Kidney tubule cell (primary cell): ENCODE measurements around the gene ZSCAN10.

ENCODE experiments used
- DNase-seq: peaks from one replicate; pipeline ENCODE4 v3.0.0-alpha.2; 2018; ENCODE audit warnings: low spot score

ZSCAN10 gene

DNA sequence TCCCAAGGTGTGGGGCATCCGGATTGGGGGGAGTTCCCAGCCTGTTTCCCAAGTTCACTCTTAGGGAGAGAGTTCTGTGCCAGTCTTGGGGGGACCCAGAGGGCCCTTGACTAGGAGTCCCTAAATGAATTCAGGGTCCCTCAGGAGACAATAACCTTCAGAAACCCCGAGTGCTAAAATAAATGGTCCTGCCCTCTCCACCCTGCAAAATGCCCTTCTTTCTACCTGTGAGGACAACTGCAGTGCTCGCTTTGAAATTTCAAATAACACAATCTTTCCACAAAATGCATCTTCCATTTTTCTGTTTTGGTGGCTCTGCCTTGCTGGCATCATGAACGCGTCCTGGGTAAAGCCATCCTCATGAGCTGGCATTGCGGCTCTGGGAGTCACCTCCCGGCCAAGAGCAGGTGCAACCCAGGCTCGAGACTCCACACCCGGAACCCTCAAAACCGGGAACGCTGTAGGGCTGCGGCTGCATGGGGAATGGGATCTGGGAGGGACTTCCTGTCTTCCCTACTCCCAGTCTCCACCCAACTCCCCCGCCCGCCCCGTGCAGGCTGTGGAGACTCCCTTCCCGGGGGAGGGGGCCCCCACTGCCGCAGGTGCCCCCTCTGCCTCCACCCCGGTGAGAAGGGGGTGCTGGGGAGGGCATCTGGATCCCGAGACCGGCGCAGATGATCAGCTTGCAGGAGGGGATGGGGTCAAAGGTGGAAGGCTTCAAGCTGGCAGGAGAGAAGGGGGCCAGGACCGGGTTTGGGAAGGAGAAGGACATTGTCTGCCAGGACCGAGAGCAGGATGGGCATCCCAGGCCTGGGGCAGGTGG lies 13.2 kb upstream of the ZSCAN10 start, which contains the start of gene ZNF205:
TSS of gene ZNF205 (plus strand) at position 529 of the 823 bp plus-strand sequence. CDS start 845 bp downstream, outside the sequence.
- DNase-seq: peak; percentile 85

DNA sequence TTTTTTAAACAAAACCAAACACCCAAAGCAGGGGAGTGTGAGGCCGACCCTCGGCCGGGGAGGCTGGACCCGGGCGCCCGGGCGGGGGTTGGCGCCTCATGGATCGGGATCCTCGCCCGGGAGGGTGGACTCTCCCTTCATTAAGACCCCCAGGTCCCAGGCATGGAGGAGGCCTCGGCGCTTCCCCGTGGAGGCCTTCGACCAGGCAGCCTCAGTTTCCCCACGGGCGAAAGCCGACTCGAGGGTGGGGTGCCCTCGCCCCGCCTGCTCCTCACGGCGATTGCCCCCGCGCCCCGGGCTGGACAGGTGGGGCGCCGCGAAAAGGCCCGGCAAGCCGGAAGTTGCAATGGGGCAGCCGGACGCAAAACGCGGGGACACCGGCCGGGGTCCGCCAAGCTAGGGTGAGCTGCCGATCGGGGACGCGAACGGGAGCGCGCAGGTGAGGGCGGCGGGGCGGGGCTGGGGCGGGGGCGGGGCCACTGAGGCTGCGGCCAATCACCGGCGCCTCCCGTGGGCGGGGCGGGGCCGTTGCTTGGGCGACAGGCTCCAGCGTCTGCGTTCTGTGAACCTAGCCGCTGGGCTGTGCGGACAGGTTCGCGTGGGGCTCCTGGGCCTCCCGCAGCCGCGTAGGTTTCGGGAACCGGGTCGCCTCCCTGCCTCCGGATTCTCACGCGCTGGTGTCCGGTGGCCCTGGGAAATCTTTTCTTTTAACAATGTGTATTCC lies 7.3 kb upstream of the ZSCAN10 start:
- peak; percentile 94 for DNase-seq

DNA sequence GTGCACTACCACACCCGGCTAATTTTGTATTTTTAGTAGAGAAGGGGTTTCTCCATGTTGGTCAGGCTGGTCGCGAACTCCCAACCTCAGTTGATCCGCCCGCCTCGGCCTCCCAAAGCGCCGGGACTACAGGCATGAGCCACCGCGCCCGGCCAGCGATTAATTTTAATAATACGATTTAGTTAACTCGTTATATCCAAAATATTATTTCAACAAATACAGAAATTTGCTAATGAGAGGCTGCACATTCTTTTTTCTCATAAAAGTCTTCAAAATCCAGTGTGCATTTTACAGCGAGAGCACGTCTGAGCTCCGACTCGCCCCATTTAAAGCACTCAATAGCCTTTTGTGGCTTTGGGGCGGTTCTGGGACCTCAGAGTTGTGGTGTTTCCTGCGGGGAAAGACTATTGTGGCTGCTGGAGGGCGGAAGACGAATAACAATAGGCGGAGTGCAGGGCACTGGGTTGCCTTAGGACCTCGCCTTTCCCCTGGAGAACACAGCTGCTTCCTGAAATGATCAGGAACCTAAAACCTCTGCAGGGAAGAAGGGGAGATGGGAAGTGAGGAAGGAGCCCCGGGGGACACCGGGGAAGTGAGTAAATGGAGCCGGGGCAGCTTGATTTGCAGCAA lies 2.9 kb upstream of the ZSCAN10 start:
- no peak for DNase-seq

DNA sequence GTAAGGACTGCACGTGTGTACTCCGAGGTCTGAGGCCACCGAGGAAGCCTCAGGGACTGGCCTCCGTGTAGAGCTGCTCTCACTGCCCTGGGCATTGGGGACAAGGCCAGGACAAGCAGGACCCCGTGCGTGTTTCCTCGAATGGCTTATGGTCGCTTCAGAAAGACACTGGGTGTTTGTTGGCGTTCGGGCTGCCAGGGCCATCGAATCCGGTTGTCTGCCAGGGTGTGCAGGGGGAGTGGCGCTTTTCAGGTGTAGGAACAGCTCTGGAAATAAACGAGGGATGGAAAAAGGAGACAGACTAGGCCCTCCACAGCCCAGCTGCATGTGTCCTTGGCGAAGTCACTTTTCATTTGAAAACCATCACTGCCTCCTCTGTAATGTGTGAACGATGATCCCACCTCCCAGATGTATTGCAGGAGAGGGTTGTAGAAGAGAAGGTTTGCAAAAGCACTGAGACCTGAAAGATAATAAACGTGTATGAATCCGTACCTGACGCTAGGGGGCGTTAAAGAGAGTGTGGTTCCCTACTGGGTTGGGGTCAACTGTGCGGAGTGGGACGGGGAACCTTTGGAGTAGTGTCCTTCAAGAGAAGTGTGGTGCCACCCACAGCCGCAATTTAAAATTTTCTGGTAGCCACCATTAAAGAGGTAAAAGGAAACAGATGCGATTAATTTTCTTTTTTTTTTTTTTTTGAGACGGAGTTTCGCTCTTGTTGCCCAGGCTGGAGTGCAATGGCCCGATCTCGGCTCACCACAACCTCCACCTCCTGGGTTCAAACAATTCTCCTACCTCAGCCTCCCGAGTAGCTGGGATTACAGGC lies 2.1 kb upstream of the ZSCAN10 start:
- peak; percentile 47 for DNase-seq

DNA sequence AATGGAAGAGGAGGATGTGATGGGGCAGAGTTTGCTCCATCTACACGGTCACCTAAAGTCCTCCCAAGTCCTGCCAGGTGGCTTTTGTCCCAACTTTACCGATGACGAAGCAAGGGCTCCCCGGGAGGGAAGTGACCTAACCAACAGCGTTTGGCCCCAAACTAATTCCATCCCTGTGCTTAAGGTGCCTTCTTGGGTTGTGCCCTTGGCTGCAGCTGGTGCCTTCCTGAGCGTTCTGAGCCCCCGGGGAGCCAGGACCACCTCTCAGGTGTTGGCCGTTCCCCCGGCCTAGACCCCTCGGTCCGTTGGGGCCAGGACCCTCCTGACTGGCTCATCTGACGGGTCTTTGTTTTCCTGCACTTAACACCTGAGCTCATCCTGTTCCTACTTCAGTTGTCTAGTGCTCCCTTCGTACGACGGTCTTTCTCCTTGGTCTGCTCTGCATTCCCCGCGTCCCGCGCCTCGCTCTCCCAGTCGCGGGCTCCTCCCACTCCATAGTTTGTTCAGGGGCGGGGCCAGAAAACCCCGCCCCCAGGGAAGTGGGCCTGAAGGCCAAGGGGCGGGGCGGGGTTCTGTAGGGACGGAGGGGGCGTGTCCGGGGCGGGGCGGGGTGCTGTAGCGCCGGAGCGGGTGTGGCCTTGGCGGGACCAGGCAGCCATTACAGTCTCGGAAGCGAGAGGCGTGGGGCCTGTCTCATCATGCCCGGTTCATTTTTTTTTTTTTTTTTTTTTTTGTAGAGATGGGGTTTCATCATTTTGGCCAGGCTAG lies 822 bp upstream of the ZSCAN10 start:
- peak; percentile 75 for DNase-seq

DNA sequence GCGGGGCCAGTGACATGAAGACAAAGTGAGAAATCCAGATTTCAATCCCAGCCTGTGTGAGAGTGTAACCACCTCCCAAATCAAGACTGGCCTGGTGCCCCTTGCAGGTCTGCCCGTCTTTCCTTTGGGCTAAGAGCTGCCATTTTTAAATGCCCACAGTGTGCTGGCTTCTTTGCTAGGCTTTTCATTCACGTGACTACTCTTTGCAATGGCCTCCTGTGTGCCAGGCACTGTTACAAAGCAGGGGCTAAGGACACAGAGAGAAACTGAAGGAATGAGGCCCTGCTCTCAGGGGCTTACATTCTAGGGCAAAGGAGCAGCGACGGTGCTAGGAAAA lies 269 bp upstream of the ZSCAN10 start:
- no peak for DNase-seq

DNA sequence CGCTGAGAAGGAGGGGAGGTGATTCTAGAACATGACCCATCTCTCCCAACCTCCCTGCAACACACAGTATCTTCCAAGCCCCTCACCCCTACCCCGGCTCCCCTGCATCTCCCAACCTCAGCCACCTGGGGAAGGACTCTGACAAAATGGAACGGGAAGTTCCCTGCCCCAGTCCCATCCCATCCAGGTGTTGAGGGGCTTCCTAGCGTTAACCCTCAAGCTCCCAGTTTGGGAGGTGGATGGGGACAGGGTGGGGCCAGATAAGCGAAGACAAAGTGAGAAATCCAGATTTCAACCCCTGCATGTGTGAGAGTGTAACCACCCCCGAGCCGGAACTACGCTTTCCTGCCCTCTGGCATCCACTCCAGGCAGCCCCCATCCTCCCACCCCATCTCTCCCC lies 1.8 kb downstream of the ZSCAN10 start:
- no peak for DNase-seq

DNA sequence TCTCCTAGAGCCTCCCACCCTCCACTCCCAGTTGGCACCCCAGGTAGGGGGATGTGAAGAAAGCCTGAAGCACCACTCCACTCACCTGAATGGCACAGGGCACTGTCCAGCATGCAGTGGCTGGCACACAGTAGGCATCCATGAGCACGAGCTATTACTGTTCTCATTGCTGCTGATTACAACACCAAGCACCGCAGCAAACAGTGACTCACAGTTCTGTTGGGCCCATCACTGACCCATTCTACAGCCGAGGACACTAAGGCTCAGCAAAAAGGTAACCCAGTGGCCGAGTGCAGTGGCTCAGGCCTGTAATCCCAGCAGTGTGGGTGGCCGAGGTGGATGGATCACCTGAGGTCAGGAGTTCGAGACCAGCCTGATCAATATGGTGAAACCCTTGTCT lies 2.7 kb downstream of the ZSCAN10 start:
- DNase-seq: no peak

DNA sequence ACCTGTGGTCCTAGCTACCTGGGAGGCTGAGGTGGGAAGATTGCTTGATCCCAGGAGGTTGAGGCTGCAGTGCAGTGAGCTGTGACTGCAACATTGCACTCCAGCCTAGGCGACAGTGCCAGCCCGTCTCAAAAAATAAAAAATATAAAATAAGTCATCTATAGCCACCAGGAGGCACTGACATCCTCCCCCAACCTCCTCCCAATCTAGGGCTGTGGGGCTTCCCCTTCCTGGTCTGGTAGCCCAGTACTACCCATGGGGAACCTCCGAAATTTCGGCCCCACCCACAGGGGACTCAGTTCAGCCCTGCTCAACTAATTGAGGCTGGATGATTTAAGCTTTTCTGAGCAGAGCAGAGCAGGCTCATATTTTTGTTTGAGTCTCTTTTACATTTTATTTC lies 3.2 kb downstream of the ZSCAN10 start:
- DNase-seq: no peak

DNA sequence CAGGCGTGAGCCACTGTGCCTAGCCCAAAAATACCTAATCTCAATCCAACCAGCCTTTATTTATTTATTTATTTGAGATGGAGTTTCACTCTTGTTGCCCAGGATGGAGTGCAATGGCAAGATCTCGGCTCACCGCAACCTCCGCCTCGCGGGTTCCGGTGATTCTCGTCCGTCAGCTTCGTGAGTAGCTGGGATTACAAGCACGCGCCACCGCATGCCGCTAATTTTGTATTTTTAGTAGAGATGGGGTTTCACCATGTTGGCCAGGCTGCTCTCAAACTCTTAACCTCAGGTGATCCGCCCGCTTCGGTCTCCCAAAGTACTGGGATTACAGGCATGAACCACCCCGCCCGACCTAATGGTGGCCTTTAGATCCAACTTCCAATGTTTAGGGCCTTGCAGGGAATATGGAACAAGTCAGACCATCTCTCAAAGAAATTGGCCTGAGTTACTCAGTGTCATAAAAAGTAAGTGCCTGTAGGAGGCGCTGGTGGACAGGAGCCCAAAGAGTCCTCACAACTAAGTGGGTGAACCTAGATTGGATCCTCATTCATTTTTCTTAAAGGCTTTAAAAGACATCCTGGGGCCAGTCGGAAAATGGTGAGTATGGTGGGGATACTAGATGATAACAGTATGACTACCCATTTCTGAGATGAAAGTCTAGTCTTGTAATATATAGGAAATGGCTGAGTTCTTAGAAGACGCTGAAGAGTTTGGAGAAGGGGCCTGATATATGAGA lies 4.6 kb downstream of the ZSCAN10 start:
- DNase-seq: peak; percentile 41

DNA sequence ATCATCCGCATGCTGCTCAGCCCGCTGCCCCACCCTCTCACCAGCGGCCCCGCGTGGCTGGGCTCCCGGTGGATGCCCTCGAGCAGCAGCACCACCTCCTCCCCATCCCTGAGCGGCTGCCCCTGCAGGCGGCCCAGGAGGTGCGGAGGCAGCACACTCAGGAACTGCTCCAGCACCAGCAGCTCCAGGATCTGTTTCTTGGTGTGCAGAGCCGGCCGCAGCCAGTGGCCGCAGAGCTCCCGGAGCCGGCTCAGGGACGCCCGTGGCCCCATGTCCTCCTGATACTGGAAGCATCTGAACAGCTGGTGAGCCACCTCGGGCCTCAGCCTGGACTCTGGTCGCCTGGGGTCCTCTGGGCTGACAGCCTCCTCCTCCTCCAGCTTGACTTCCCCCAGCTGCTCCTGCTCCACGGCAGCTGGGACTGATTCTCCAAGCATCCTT lies 6.6 kb downstream of the ZSCAN10 start:
- no peak for DNase-seq

DNA sequence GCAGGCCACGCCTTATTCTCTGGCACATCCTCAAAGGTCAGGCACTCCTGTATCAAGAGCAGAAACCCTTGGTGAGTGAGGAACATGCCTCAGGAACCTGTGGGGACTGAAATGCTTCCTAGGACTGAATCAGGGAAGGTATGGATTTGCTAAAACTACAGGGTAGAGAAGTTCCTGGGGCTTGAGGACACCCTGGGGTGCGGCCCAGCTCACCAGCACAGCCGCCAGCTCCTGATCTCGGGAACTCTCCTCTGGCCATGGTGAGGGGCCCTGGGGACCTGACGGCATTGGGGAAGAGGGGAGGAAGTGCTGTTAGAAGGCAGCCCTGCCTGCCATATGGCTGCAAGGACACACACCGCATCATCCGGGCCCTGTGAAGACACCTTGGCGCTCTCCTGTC lies 7.5 kb downstream of the ZSCAN10 start:
- DNase-seq: no peak

DNA sequence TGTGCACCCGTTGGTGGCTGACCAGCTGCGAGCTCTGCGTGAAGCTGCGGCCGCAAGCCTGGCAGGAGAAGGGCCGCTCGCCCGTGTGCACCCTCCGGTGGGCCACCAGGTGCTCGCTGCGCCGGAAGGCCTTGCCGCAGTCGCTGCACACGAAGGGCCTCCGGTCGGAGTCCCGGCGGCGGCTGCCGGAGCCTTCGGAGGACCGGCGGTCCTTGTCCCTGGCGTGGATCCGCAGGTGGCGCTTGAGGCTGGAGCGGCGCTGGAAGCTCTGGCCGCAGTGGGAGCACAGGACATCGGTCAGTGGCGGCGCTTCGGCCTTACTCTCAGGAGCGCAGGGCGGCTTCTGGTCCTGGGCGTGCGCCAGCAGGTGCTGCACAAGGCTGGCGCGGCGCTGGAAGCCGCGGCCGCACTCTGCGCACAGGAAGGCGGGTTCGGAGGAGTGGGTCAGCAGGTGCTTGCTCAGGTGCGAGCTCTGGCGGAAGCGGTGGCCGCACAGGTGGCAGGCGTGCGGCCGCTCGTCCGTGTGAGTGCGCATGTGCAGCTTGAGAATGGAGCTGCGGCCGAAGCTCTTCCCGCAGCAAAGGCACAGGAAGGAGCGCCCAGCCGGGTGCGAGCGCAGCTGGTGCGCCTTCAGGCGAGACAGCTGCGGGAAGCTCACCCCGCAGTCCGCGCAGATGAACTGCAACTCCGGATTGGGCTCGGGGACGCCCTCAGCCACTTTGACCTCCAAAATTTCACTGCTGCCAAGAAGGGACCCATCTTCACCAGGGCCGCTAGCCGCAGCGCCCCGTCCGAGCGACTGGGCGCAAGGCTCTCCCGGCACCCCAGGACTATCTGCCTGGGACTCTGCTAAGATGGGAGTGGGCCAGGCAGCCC lies 9.1 kb downstream of the ZSCAN10 start:
- no peak for DNase-seq

DNA sequence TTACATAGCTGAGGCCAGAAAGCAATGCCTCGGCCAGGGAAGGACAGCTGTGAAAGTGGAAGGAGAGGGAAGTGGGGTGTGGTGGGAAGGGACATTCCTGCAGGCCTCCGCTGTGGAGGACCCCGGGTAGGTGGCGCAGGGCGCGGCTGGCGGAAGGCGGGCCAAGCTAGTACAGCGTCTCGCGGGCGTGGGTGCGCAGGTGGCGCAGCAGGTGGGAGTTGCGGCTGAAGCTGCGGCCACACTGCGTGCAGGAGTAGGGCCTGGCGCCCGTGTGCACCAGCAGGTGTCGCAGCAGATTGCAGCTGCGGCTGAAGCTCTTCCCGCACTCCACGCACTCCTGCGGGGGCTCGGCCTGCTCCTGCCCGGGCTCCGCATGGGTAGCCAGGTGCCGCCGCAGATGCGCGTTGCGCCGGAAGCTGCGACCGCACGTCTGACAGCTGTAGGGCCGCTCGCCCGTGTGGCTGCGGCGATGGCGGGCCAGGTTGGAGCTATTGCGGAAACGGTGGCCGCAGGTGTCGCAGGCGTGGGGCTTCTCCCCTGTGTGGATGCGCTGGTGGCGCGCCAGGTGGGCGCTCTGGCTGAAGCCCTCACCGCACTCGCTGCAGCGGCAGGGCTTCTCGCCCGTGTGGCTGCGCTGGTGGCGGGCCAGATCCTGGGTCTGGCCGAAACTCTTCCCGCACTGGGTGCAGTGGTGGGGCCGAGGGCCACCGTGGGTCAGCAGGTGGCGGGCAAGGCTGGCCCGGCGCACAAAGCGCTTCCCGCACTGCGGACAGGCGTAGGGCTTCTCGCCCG lies 10.0 kb downstream of the ZSCAN10 start:
- no peak for DNase-seq

DNA sequence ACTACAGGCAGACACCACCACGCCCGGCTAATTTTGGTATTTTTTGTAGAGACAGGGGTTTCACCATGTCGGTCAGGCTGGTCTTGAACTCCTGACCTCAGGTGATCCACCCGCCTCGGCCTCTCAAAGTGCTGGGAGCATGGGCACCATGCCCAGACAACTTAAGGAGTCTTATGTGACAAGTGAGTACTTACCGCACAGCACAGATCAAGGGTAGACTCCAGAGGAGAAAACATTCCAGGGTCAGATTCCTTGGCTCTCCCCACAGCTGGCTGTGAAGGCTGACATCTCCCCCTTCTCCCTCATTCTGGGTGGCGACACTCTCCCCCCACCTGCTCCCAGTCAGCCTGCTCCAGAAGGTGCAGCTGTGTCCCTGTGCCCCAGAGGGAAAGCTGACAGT lies 10.6 kb downstream of the ZSCAN10 start:
- DNase-seq: no peak

DNA sequence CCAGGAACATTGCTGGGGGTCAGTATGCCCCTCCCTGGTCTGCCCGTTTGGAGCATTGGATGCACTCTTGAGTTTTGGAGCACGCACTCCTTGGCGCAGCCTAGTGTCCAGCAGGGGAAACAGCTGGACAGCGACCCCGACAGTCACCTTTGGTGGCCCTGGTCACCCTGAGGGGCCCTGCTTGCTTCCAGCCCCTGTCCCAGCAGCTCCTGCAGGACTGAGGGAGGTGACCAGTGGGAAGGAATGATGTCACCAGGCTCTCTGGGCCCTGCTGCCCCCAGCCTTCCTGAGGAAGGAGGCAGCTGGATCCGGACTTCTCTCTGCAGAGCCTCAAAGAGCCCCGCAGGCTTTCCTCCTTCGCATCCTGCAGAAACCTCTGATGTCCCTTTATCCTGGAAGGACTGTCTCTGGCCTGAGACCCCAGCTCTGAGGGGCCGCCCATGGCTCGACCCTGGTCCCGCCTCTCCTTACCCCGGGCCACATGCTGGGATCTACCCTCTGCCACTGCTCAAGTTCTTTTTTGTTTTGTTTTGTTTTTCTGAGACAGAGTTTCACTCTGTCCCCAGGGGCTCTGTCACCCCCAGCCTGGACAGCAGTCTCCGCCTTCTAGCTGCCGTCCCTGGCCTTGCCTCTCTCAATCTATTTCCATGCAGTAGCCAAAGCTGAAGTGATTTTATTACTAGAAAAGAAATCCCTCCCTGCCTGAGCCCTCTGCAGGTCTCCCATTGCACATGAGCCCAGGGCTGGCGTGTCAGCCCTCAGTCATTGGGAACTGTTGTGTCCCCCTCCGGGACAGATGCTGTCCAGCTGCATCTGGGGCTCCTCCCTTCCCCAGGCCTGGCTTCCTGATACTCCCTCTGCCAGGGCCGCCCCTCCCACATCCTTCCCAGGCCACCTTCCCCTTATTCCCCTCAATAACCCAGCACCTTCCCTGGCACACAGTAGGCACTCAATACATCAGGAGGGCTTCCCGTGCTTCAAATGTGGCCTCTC lies 11.6 kb downstream of the ZSCAN10 start:
- DNase-seq: no peak

DNA sequence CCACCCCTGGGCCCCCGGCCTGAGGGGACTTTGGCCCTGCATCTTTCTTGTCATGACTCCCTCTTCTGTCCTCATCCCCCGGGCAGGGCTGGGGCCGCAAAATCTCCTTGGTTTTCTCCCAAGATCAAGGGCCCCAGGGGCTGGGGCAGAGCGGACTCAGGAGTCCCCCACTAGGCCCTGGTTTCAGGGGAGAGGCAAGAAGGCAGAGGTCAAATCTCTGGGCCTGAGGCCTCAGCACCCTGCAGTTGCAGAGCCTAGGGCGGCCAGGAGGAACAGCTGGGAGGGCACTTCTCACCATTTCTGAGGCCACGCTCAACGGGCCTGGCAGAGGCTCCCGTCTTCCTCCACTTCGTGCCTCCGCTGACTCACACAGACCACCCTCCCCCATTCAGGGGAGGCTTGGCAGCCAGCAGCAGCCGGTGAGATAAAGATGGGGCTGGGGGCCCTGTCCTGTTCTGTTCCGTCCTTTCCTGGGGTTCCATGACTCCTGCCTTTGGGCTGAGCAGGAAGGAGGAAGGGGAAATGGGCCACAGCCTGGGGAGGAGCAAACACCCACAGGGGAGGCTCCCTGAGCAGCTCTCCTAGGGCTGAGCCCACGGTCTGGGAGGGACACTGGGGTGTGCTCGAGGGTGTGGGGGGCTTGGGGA lies 12.4 kb downstream of the ZSCAN10 start:
- no peak for DNase-seq
